ENCODE measurements around the gene MAX. TPM values are rescaled to one million over a fixed set of nuclear protein-coding genes. Genes with fewer than 3 reads are reported as not detected.

MAX gene
- total RNA-seq, 6 donors from 2014 or later, result 53.7 to 146 (median 68.2) TPM

DNA sequence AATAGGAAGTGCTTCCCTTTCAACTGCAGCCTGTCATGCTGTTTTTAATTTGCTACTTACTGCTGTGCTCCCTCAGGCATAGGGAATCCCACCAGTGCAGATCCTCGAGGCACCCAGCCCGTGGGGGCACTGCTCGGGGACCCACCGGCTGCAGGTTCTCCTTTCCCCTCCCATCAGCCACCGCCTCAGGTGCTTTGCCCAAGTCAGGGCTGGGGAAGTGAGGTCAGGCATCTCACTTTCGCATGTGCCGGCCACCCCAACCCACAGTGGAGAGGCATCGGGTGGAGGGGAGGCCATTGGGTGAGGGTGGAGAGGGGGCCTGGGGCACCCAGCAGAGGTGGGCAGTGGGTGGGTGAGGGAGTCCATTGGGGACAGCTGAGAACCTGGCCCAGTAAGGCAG is 41.9 kb upstream of the MAX start:
- DNase-seq (no peak), ATAC-seq (ENCODE audit: low FRiP score in 2 of 2) (peak in 1 of 2 donors; percentile 12)
- 97 to 98% methylated on average over 8 of the region's 8 CpGs for WGBS, 2 donors
- TF ChIP-seq, protein P1, sequence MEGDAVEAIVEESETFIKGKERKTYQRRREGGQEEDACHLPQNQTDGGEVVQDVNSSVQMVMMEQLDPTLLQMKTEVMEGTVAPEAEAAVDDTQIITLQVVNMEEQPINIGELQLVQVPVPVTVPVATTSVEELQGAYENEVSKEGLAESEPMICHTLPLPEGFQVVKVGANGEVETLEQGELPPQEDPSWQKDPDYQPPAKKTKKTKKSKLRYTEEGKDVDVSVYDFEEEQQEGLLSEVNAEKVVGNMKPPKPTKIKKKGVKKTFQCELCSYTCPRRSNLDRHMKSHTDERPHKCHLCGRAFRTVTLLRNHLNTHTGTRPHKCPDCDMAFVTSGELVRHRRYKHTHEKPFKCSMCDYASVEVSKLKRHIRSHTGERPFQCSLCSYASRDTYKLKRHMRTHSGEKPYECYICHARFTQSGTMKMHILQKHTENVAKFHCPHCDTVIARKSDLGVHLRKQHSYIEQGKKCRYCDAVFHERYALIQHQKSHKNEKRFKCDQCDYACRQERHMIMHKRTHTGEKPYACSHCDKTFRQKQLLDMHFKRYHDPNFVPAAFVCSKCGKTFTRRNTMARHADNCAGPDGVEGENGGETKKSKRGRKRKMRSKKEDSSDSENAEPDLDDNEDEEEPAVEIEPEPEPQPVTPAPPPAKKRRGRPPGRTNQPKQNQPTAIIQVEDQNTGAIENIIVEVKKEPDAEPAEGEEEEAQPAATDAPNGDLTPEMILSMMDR (IDR thresholded peaks at IDR 0.05), result no peak
- TF ChIP-seq POLR2AphosphoS5 (IDR thresholded peaks at IDR 0.05) (no peak), POLR2A (IDR thresholded peaks at IDR 0.05) (no peak), EP300 (IDR thresholded peaks at IDR 0.05) (no peak)
- Histone ChIP-seq H3K4me1 (no peaks in the 10 kb centered on the region), H3K4me3 (no peak overlapping the region), H3K9me3 (no peaks in the 10 kb centered on the region), H3K36me3 (no peaks in the 10 kb centered on the region), H3K27me3 (no peaks in the 10 kb centered on the region), H3K27ac (no peak overlapping the region)

DNA sequence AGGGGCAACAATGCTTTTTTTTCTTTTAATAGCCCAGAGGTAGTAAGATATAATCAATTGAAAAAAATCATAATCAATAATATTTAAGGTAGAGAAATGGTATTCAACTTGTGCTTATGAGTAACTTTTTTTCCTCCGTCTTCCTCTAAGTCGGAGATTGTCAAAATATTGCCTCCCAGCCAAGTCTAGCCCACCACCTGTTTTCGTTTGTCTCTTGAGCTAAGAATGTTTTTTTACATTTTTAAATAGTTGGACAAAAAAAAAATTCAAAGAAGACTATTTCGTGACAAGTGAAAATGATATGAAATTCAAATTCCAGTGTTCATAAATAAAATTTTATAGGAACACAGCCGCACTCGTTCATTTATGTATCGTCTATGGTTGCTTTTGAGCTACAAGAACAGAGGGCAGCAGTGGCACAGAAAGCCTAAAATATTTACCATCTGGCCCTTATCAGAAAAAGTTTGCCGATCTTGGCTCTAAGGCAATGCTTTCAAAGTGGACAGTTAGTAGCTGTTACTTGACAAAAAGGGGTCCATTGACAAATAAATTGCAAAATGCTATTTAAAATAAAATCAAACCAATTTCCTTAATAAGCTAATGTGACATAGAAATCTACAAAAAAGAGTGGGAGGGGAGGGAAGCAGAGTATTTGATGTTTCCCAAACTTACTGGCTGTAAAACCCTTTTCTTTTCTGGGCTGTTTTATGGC is 40.8 kb upstream of the MAX start:
- 69 to 72% methylated on average over 8 of the region's 8 CpGs for WGBS, 2 donors

DNA sequence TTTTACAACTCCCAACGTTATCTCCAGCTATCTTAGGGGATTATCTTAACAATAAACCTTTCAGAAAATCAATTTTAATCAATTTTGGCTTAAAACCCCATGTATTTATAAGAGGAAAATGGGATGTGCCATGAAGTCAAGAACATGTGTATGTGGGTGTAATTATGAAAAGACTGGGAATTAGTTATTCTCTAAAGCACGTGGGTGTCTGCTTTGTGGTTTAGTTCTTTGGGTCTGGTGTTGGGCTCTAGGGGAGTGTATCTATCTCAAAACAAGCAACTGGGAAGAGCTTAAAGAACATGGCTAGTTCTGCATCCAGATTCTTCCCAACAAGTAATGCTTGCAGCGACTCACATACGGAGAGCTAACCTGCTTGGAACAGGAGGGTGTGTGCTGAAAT is 40.1 kb upstream of the MAX start:
- no peak for DNase-seq
- no peaks in the 10 kb centered on the region for H3K9me3 ChIP-seq
- no peak for ATAC-seq (ENCODE audit: low FRiP score in 2 of 2)
- no peak overlapping the region for H3K4me3 ChIP-seq
- TF ChIP-seq POLR2AphosphoS5 (IDR thresholded peaks at IDR 0.05) (no peak), POLR2A (IDR thresholded peaks at IDR 0.05) (no peak), EP300 (IDR thresholded peaks at IDR 0.05) (no peak)
- TF ChIP-seq, protein P1 (IDR thresholded peaks at IDR 0.05), result no peak
- H3K36me3 ChIP-seq, result no peaks in the 10 kb centered on the region
- H3K27me3 ChIP-seq, result no peaks in the 10 kb centered on the region
- no peak overlapping the region for H3K27ac ChIP-seq
- H3K4me1 ChIP-seq, result no peaks in the 10 kb centered on the region
- WGBS, 2 donors, result 75 to 79% methylated on average over 4 of the region's 4 CpGs

More for the DNA sequence above, 40.8 kb upstream of the MAX start:
- H3K4me1 ChIP-seq, result no peaks in the 10 kb centered on the region
- H3K9me3 ChIP-seq, result no peaks in the 10 kb centered on the region
- H3K27ac ChIP-seq, result no peak overlapping the region
- no peaks in the 10 kb centered on the region for H3K27me3 ChIP-seq
- ATAC-seq (ENCODE audit: low FRiP score in 2 of 2) (no peak), DNase-seq (no peak)
- H3K4me3 ChIP-seq, result no peak overlapping the region
- TF ChIP-seq POLR2A (IDR thresholded peaks at IDR 0.05) (no peak), POLR2AphosphoS5 (IDR thresholded peaks at IDR 0.05) (no peak), EP300 (IDR thresholded peaks at IDR 0.05) (no peak)
- TF ChIP-seq, protein P1 (IDR thresholded peaks at IDR 0.05), result no peak
- H3K36me3 ChIP-seq, result no peaks in the 10 kb centered on the region

DNA sequence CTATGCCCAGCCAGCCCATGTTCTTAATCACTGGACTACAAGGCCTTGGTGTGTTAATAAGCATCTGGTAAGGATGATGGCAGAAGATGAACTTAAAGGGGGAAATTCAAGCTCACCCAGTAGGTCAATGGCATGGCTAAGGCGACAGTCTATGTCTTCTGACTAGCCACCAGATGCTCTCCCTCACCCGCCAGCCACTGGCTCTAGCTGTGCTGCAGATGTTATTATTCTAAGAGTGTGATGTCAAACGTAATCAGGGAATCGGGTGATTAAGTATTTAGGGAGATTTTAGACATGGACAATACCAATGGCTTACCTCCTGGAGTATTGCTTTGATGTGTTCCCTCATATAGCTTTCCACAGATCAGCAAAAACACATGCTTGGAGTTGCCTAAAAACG is 39.2 kb upstream of the MAX start:
- ATAC-seq (ENCODE audit: low FRiP score in 2 of 2) (no peak), DNase-seq (no peak)
- WGBS, 2 donors, result 68 to 81% methylated on average over 5 of the region's 5 CpGs

More for the DNA sequence above, 39.2 kb upstream of the MAX start:
- H3K36me3 ChIP-seq, result no peaks in the 10 kb centered on the region
- no peak overlapping the region for H3K4me3 ChIP-seq
- TF ChIP-seq POLR2AphosphoS5 (IDR thresholded peaks at IDR 0.05) (no peak), POLR2A (IDR thresholded peaks at IDR 0.05) (no peak), EP300 (IDR thresholded peaks at IDR 0.05) (no peak)
- TF ChIP-seq, protein P1 (IDR thresholded peaks at IDR 0.05), result no peak
- no peaks in the 10 kb centered on the region for H3K27me3 ChIP-seq
- no peak overlapping the region for H3K27ac ChIP-seq
- no peaks in the 10 kb centered on the region for H3K9me3 ChIP-seq
- no peaks in the 10 kb centered on the region for H3K4me1 ChIP-seq

Measured in upper lobe of left lung (tissue), 6 donors.